ENCODE measurements around the gene TAOK1.

Gene TAOK1

GRCh38 chr17:29358416-29358815 is 31.7 kb upstream of the TAOK1 start:
- Histone ChIP-seq H3K36me3 (no peaks in the 10 kb centered on the region), H3K4me1 (no peaks in the 10 kb centered on the region), H3K9me3 (no peaks in the 10 kb centered on the region), H3K27me3 (no peaks in the 10 kb centered on the region), H3K4me3 (ENCODE audit: low read depth, low read length) (no peak overlapping the region)
- no peak for DNase-seq
- TF ChIP-seq CTCF (IDR thresholded peaks at IDR 0.05; ENCODE audit: low read depth, low read length) = no peak

GRCh38 chr17:29359777-29360176 is 30.4 kb upstream of the TAOK1 start:
- Histone ChIP-seq H3K27me3 (no peaks in the 10 kb centered on the region), H3K9me3 (no peaks in the 10 kb centered on the region), H3K4me3 (ENCODE audit: low read depth, low read length) (no peak overlapping the region), H3K4me1 (no peaks in the 10 kb centered on the region), H3K36me3 (no peaks in the 10 kb centered on the region)
- no peak for DNase-seq
- no peak for TF ChIP-seq CTCF (IDR thresholded peaks at IDR 0.05; ENCODE audit: low read depth, low read length)

- Histone ChIP-seq H3K27me3 (no peaks in the 10 kb centered on the region), H3K4me1 (no peaks in the 10 kb centered on the region), H3K36me3 (no peaks in the 10 kb centered on the region), H3K4me3 (ENCODE audit: low read depth, low read length) (no peak overlapping the region), H3K9me3 (no peaks in the 10 kb centered on the region)
- TF ChIP-seq CTCF (IDR thresholded peaks at IDR 0.05; ENCODE audit: low read depth, low read length) = no peak
- no peak for DNase-seq
These were observed 26.4 kb upstream of the TAOK1 start for GRCh38 chr17:29363716-29364115.

GRCh38 chr17:29364691-29365090 is 25.5 kb upstream of the TAOK1 start:
- no peak for TF ChIP-seq CTCF (IDR thresholded peaks at IDR 0.05; ENCODE audit: low read depth, low read length)
- no peaks in the 10 kb centered on the region for H3K9me3 ChIP-seq
- no peaks in the 10 kb centered on the region for H3K36me3 ChIP-seq
- H3K27me3 ChIP-seq = no peaks in the 10 kb centered on the region
- no peak overlapping the region for H3K4me3 ChIP-seq (ENCODE audit: low read depth, low read length)
- H3K4me1 ChIP-seq = no peaks in the 10 kb centered on the region
- no peak for DNase-seq

GRCh38 chr17:29368161-29368560 is 22.0 kb upstream of the TAOK1 start:
- H3K36me3 ChIP-seq = no peaks in the 10 kb centered on the region
- no peak for TF ChIP-seq CTCF (IDR thresholded peaks at IDR 0.05; ENCODE audit: low read depth, low read length)
- H3K27me3 ChIP-seq = no peaks in the 10 kb centered on the region
- no peaks in the 10 kb centered on the region for H3K9me3 ChIP-seq
- H3K4me1 ChIP-seq = no peaks in the 10 kb centered on the region
- H3K4me3 ChIP-seq (ENCODE audit: low read depth, low read length) = no peak overlapping the region
- no peak for DNase-seq

- Histone ChIP-seq H3K9me3 (no peaks in the 10 kb centered on the region), H3K4me3 (ENCODE audit: low read depth, low read length) (no peak overlapping the region), H3K4me1 (no peaks in the 10 kb centered on the region), H3K36me3 (no peaks in the 10 kb centered on the region), H3K27me3 (no peaks in the 10 kb centered on the region)
- TF ChIP-seq CTCF (IDR thresholded peaks at IDR 0.05; ENCODE audit: low read depth, low read length) = no peak
- no peak for DNase-seq
These were observed 21.2 kb upstream of the TAOK1 start for GRCh38 chr17:29368926-29369325.

Data from BE2C (cell line).